H1 (cell line): ENCODE results near the gene GRIK1. TPM values are rescaled to one million over a fixed set of nuclear protein-coding genes. Genes with fewer than 3 reads are reported as not detected.

Experiments
- CTCF ChIA-PET: fragments of 300-600 bp; sonication (Branson Sonifier 250); formaldehyde crosslinking; loops from one replicate; lab custom pipeline; 2021; ENCODE audit not compliant: partially characterized antibody; lab: Charles Lee
- POLR2A ChIA-PET: fragments of 300-600 bp; sonication (Branson Sonifier 250); formaldehyde crosslinking; loops from one replicate; lab custom pipeline; 2021; ENCODE audit warnings: inconsistent platforms; ENCODE audit not compliant: partially characterized antibody; lab: Charles Lee
- DNase-seq, 2 experiments: peaks; one replicate each; pipeline versions ENCODE4 v3.0.0 to v3.0.0-alpha.2; 2010 to 2022; ENCODE audit warnings: low spot score in 2 of 2, low read depth in 1 of 2, mixed read lengths in 1 of 2
- FAIRE-seq: peaks from 2 replicates; lab custom pipeline; 2011; peaks lifted over from hg19 to GRCh38; lab: Jason Lieb, UNC
- H2AFZ ChIP-seq: 2 replicates; pipeline ENCODE4 v1.8.1; 2012; ENCODE audit warnings: low read length, inconsistent platforms
- H2AK5ac ChIP-seq: 2 replicates; pipeline ENCODE4 v1.6.1; 2013; ENCODE audit warnings: low read depth, low read length
- H2BK120ac ChIP-seq: replicated peaks from 2 replicates; pipeline ENCODE3; 2013; ENCODE audit warnings: low read depth, low read length, inconsistent platforms
- H2BK12ac ChIP-seq: 2 replicates; pipeline ENCODE4 v1.6.1; 2013; ENCODE audit warnings: low read depth, low read length
- H2BK15ac ChIP-seq: 2 replicates; pipeline ENCODE4 v1.6.1; 2013; ENCODE audit warnings: low read length
- H2BK20ac ChIP-seq: 2 replicates; pipeline ENCODE4 v1.6.1; 2013; ENCODE audit warnings: low read length
- H2BK5ac ChIP-seq: 2 replicates; pipeline ENCODE4 v1.6.1; 2013; ENCODE audit warnings: low read depth, low read length
- H3K14ac ChIP-seq: 2 replicates; pipeline ENCODE4 v1.6.1; 2013; ENCODE audit warnings: inconsistent platforms; ENCODE audit not compliant: insufficient read length
- H3K18ac ChIP-seq: 2 replicates; pipeline ENCODE4 v1.6.1; 2013; ENCODE audit warnings: low read length; ENCODE audit errors: extremely low read depth
- H3K23ac ChIP-seq: 2 replicates; pipeline ENCODE4 v1.6.1; 2013; ENCODE audit warnings: inconsistent platforms; ENCODE audit not compliant: insufficient read length
- H3K23me2 ChIP-seq: 2 replicates; pipeline ENCODE4 v1.6.1; 2013; ENCODE audit warnings: low read depth, low read length
- H3K27ac ChIP-seq: 2 replicates; pipeline ENCODE4 v1.6.1; 2011; ENCODE audit warnings: low read depth, low read length, inconsistent platforms
- H3K27me3 ChIP-seq, 4 experiments: replicated peaks in 1 of 4; 1 replicate in 1 of 4; 2 replicates in 3 of 4; pipeline versions ENCODE4 v1.6.1 to v1.8.1; 2011 to 2013; ENCODE audit warnings: low read length in 3 of 4, mild to moderate bottlenecking in 3 of 4, inconsistent platforms in 2 of 4, mixed read lengths in 2 of 4, moderate library complexity in 1 of 4; ENCODE audit not compliant: control insufficient read depth in 3 of 4, insufficient read depth in 3 of 4; ENCODE audit errors: extremely low read depth in 1 of 4
- H3K36me3 ChIP-seq, 4 experiments: 2 replicates each; pipeline versions ENCODE4 v1.6.1 to v1.8.1; 2011 to 2013; ENCODE audit warnings: mild to moderate bottlenecking in 4 of 4, low read length in 3 of 4, moderate library complexity in 2 of 4, control low read depth in 1 of 4, inconsistent platforms in 1 of 4; ENCODE audit not compliant: insufficient read depth in 4 of 4, control insufficient read depth in 2 of 4
- H3K4ac ChIP-seq: replicated peaks from 2 replicates; pipeline ENCODE3; 2013; ENCODE audit warnings: low read length, low read depth, mixed read lengths, inconsistent platforms; ENCODE audit not compliant: insufficient read length
- H3K4me1 ChIP-seq, 4 experiments: replicated peaks in 1 of 4; 1 replicate in 1 of 4; 2 replicates in 3 of 4; pipeline versions ENCODE4 v1.6.1 to v1.8.1; 2011 to 2013; ENCODE audit warnings: low read length in 3 of 4, inconsistent platforms in 2 of 4, mixed read lengths in 1 of 4; ENCODE audit not compliant: insufficient read depth in 4 of 4, control insufficient read depth in 3 of 4
- H3K4me2 ChIP-seq, 2 experiments: 2 replicates each; pipeline versions ENCODE4 v1.6.1 to v1.8.1; 2011 to 2013; ENCODE audit warnings: low read depth in 2 of 2, low read length in 2 of 2, control low read depth in 1 of 2, inconsistent platforms in 1 of 2, mild to moderate bottlenecking in 1 of 2; ENCODE audit not compliant: insufficient read depth in 1 of 2
- H3K4me3 ChIP-seq, 4 experiments: fragments of 200-600, 300-600 bp in 1 of 4; sonication (generic), shearing (Covaris generic), sonication (Bioruptor Twin) in 1 of 4; 2 replicates each; pipeline versions ENCODE4 v1.5.1 to v1.8.1; 2011 to 2016; ENCODE audit warnings: low read length in 4 of 4, low read depth in 3 of 4, control low read depth in 2 of 4, inconsistent platforms in 2 of 4, mild to moderate bottlenecking in 2 of 4, mixed read lengths in 1 of 4, moderate library complexity in 1 of 4; ENCODE audit not compliant: insufficient read depth in 2 of 4; ENCODE audit errors: extremely low read depth in 1 of 4
- H3K56ac ChIP-seq: replicated peaks from 2 replicates; pipeline ENCODE3; 2013; ENCODE audit warnings: low read depth, mild to moderate bottlenecking, mixed read lengths, low read length, inconsistent platforms; ENCODE audit not compliant: insufficient read length
- H3K79me1 ChIP-seq: 2 replicates; pipeline ENCODE4 v1.6.1; 2013; ENCODE audit warnings: low read depth, low read length, control low read depth
- H3K79me2 ChIP-seq, 2 experiments: 2 replicates each; pipeline versions ENCODE4 v1.6.1 to v1.8.1; 2012 to 2013; ENCODE audit warnings: low read length in 2 of 2, mild to moderate bottlenecking in 2 of 2, inconsistent platforms in 1 of 2; ENCODE audit not compliant: insufficient read depth in 2 of 2, control insufficient read depth in 1 of 2
- H3K9ac ChIP-seq, 4 experiments: replicated peaks in 1 of 4; 1 replicate in 1 of 4; 2 replicates in 3 of 4; pipeline versions ENCODE4 v1.6.1 to v1.8.1; 2011 to 2013; ENCODE audit warnings: low read depth in 3 of 4, low read length in 3 of 4, control low read depth in 2 of 4, mild to moderate bottlenecking in 2 of 4, moderate library complexity in 2 of 4, inconsistent platforms in 1 of 4; ENCODE audit errors: extremely low read depth in 1 of 4
- H3K9me3 ChIP-seq, 2 experiments: 2 replicates each; pipeline versions ENCODE4 v1.6.1 to v1.8.1; 2012 to 2013; ENCODE audit warnings: mild to moderate bottlenecking in 2 of 2, moderate library complexity in 2 of 2, control low read depth in 1 of 2, inconsistent platforms in 1 of 2, low read depth in 1 of 2, low read length in 1 of 2, mixed read lengths in 1 of 2; ENCODE audit not compliant: insufficient read depth in 2 of 2
- H4K20me1 ChIP-seq, 2 experiments: replicated peaks in 1 of 2; 2 replicates each; pipeline versions ENCODE3 to v1.8.1; 2011 to 2013; ENCODE audit warnings: inconsistent platforms in 2 of 2, low read length in 2 of 2, mild to moderate bottlenecking in 1 of 2; ENCODE audit not compliant: insufficient read depth in 2 of 2, control insufficient read depth in 1 of 2
- H4K5ac ChIP-seq: 2 replicates; pipeline ENCODE4 v1.6.1; 2013; ENCODE audit warnings: low read length, low read depth, mixed read lengths, inconsistent platforms; ENCODE audit not compliant: insufficient read length
- H4K8ac ChIP-seq: 2 replicates; pipeline ENCODE4 v1.8.0; 2013; ENCODE audit warnings: mild to moderate bottlenecking, moderate library complexity, low read length, inconsistent platforms; ENCODE audit not compliant: insufficient read depth; ENCODE audit errors: extremely low read depth
- H4K91ac ChIP-seq: replicated peaks from 2 replicates; pipeline ENCODE3; 2013; ENCODE audit warnings: low read length, mixed read lengths, inconsistent platforms; ENCODE audit not compliant: insufficient read length
- ASH2L ChIP-seq: fragments of 200-600, 300-600 bp; sonication (generic); IDR thresholded peaks from one replicate; pipeline ENCODE4 v1.7.1; 2017; ENCODE audit warnings: low read length
- BACH1 ChIP-seq: IDR thresholded peaks from 2 replicates; pipeline ENCODE4 v1.6.1; 2012; ENCODE audit warnings: low read length, improper control_type of control experiment
- BCL11A ChIP-seq, 2 experiments: IDR thresholded peaks; one replicate each; pipeline ENCODE4 v1.6.1; 2011; ENCODE audit warnings: low read depth in 2 of 2, low read length in 2 of 2, mild to moderate bottlenecking in 2 of 2
- EZH2 ChIP-seq: fragments of 200-600 bp; sonication (generic); IDR thresholded peaks from 2 replicates; pipeline ENCODE4 v1.7.1; 2012; ENCODE audit warnings: low read depth, mild to moderate bottlenecking, moderate library complexity, low read length, inconsistent platforms; ENCODE audit not compliant: severe bottlenecking
- HDAC2 ChIP-seq, 2 experiments: fragments of 300-600 bp in 1 of 2; sonication (generic) in 1 of 2; IDR thresholded peaks; 2 replicates each; pipeline ENCODE4 v1.6.1; 2011 to 2012; ENCODE audit warnings: low read depth in 2 of 2, low read length in 2 of 2, mild to moderate bottlenecking in 2 of 2, moderate library complexity in 2 of 2, borderline replicate concordance in 1 of 2, inconsistent platforms in 1 of 2
- HDAC6 ChIP-seq: IDR thresholded peaks from one replicate; pipeline ENCODE4 v1.7.1; 2012; ENCODE audit warnings: low read depth, mild to moderate bottlenecking, inconsistent platforms, low read length, moderate library complexity
- POLR2A ChIP-seq, 2 experiments: IDR thresholded peaks; 1 replicate in 1 of 2; 2 replicates in 1 of 2; pipeline ENCODE4 v1.6.1; 2011; ENCODE audit warnings: low read depth in 2 of 2, low read length in 2 of 2, mild to moderate bottlenecking in 2 of 2; ENCODE audit errors: control extremely low read depth in 1 of 2
- RFX5 ChIP-seq: IDR thresholded peaks from 2 replicates; pipeline ENCODE4 v1.6.1; 2011; ENCODE audit warnings: low read depth, low read length, improper control_type of control experiment, borderline replicate concordance
- RNF2 ChIP-seq: fragments of 200-900, 300-1000 bp; sonication (generic); IDR thresholded peaks from 2 replicates; pipeline ENCODE4 v1.7.1; 2016; ENCODE audit warnings: borderline replicate concordance, low read depth, mild to moderate bottlenecking, antibody characterized with exemption, low read length; ENCODE audit not compliant: poor library complexity, severe bottlenecking; ENCODE audit errors: missing control alignments
- SIRT6 ChIP-seq: IDR thresholded peaks from one replicate; pipeline ENCODE4 v1.7.1; 2012; ENCODE audit warnings: low read length, inconsistent platforms
- SP1 ChIP-seq: IDR thresholded peaks from 2 replicates; pipeline ENCODE4 v1.6.1; 2011; ENCODE audit warnings: low read depth, low read length
- SP2 ChIP-seq: IDR thresholded peaks from 2 replicates; pipeline ENCODE4 v1.6.1; 2012; ENCODE audit warnings: mild to moderate bottlenecking, low read length, inconsistent platforms
- SP4 ChIP-seq: IDR thresholded peaks from 2 replicates; pipeline ENCODE4 v1.6.1; 2012; ENCODE audit warnings: low read length, inconsistent platforms
- TAF7 ChIP-seq: optimal IDR thresholded peaks from 2 replicates; pipeline ENCODE3; 2011; ENCODE audit warnings: low read depth, mild to moderate bottlenecking, inconsistent platforms, low read length, moderate library complexity, borderline replicate concordance
- TCF12 ChIP-seq: IDR thresholded peaks from 2 replicates; pipeline ENCODE4 v1.6.1; 2011; ENCODE audit warnings: low read depth, mild to moderate bottlenecking, low read length
- ZNF274 ChIP-seq: IDR thresholded peaks from 2 replicates; pipeline ENCODE4 v1.7.0; 2012; ENCODE audit warnings: low read length, borderline replicate concordance; ENCODE audit errors: extremely low read depth
- WGBS, 2 experiments: shearing (Covaris generic) in 1 of 2; methylation state at CpG; one replicate each; pipeline versions ENCODE4 v1.1.6 to v1.1.7; 2013 to 2015; ENCODE audit warnings: low lambda C conversion rate in 2 of 2, mixed read lengths in 2 of 2, inconsistent platforms in 1 of 2, low coverage in 1 of 2, missing lambda C conversion rate in 1 of 2; ENCODE audit not compliant: insufficient replicate concordance in 2 of 2, insufficient coverage in 1 of 2, insufficient read length in 1 of 2; ENCODE audit errors: extremely low coverage in 1 of 2, missing lambda C conversion rate in 1 of 2; 5-methylcytosine and 5-hydroxymethylcytosine counted together
- polyA plus RNA-seq, 7 experiments: library from polyadenylated mRNA; depleted of rRNA in 3 of 7; stranded (reverse) in 5 of 7; unstranded in 2 of 7; fragments of >200 nt in 5 of 7; fragments of 200-250 nt in 2 of 7; gene quantifications; 1 replicate in 5 of 7; 2 replicates in 1 of 7; 4 replicates in 1 of 7; pipeline versions ENCODE4 v1.2.1 to v1.2.3, GENCODE V29; 2011 to 2013; ENCODE audit warnings: missing spikeins in 2 of 7, mixed read lengths in 2 of 7
- total RNA-seq: library from RNA; stranded (reverse); fragmentation: NEBNext Ultra II Directional; extraction: Animal tissue kit (Norgen Biotek cat#: 25700); gene quantifications from 2 replicates; pipeline ENCODE4 v1.2.1, GENCODE V29; 2021

Gene GRIK1
- total and polyA plus RNA-seq, 2 of the 8 experiments (the other 6 are each of a cell fraction or from before 2014, with no cell fraction given), result 0.11 to 0.32 TPM

- H4K91ac ChIP-seq, result no peak overlapping the region
- no peak overlapping the region for H3K23ac ChIP-seq
- no peak overlapping the region for H3K9ac ChIP-seq
- H2AFZ ChIP-seq, result no peak overlapping the region
- no peaks in the 10 kb centered on the region for H3K9me3 ChIP-seq
- H2BK15ac ChIP-seq, result no peak overlapping the region
- H4K5ac ChIP-seq, result no peak overlapping the region
- 100% methylated on average over 1 of the region's 1 CpG; no CpG with 5 or more reads in 1 of the 2 experiments for WGBS, 2 experiments
- H3K4me2 ChIP-seq, result no peak overlapping the region
- no peak overlapping the region for H2BK5ac ChIP-seq
- DNase-seq (no peak), FAIRE-seq (no peak)
- no peak overlapping the region for H3K56ac ChIP-seq
- no peak overlapping the region for H3K4ac ChIP-seq
- H3K4me1 ChIP-seq, result no peaks in the 10 kb centered on the region; a peak in 1 of 7 replicates
- no peak overlapping the region for H2AK5ac ChIP-seq
- no peak overlapping the region for H4K8ac ChIP-seq
- H3K14ac ChIP-seq, result no peak overlapping the region
- no peaks in the 10 kb centered on the region for H3K36me3 ChIP-seq
- CTCF ChIA-PET, result interaction anchor here (1.0 to 1.1 kb wide), 2 partner anchors 12 to 44 kb away, joined by 3 read pairs; no protein-coding TSS in a partner anchor
- no peak overlapping the region for H2BK120ac ChIP-seq
- no peaks in the 10 kb centered on the region for H3K23me2 ChIP-seq
- no peaks in the 10 kb centered on the region for H3K79me1 ChIP-seq
- H3K27ac ChIP-seq, result no peak overlapping the region
- H4K20me1 ChIP-seq, result no peaks in the 10 kb centered on the region
- H3K79me2 ChIP-seq, result no peaks in the 10 kb centered on the region
- no peaks in the 10 kb centered on the region for H3K27me3 ChIP-seq
- POLR2A ChIA-PET, result no interaction called here
- H2BK20ac ChIP-seq, result no peak overlapping the region
- no peak overlapping the region for H3K18ac ChIP-seq
- H3K4me3 ChIP-seq, result no peak overlapping the region
- H2BK12ac ChIP-seq, result no peak overlapping the region
- TF ChIP-seq HDAC2 (IDR thresholded peaks at IDR 0.05; ENCODE audit: borderline replicate concordance in 1 of 2, low read depth in 2 of 2, low read length in 2 of 2) (no peak), ASH2L (no peak), TAF7 (no peak), RFX5 (no peak), EZH2 (no peak), TCF12 (no peak), BCL11A (IDR thresholded peaks at IDR 0.05; ENCODE audit: low read depth in 2 of 2, low read length in 2 of 2) (no peak), SP2 (no peak), HDAC6 (no peak), ZNF274 (no peak), BACH1 (no peak), RNF2 (no peak), SIRT6 (no peak), POLR2A (IDR thresholded peaks at IDR 0.05; ENCODE audit: control extremely low read depth in 1 of 2, low read depth in 2 of 2, low read length in 2 of 2) (no peak), SP4 (no peak), SP1 (no peak)
Observed at GRCh38 chr21:29805105-29805504, 134.7 kb downstream of the GRIK1 start.
